GM15510 (cell line): ENCODE measurements around the gene PPARA.
A peak's percentile ranks its signal among the peaks of the same experiment; 100 is the strongest.

Experiments
- POLR2A ChIP-seq: IDR thresholded peaks from 3 replicates; pipeline ENCODE4 v1.6.1; 2011; ENCODE audit warnings: borderline replicate concordance; ENCODE audit not compliant: insufficient read length; ENCODE audit errors: extremely low read depth

PPARA gene

DNA sequence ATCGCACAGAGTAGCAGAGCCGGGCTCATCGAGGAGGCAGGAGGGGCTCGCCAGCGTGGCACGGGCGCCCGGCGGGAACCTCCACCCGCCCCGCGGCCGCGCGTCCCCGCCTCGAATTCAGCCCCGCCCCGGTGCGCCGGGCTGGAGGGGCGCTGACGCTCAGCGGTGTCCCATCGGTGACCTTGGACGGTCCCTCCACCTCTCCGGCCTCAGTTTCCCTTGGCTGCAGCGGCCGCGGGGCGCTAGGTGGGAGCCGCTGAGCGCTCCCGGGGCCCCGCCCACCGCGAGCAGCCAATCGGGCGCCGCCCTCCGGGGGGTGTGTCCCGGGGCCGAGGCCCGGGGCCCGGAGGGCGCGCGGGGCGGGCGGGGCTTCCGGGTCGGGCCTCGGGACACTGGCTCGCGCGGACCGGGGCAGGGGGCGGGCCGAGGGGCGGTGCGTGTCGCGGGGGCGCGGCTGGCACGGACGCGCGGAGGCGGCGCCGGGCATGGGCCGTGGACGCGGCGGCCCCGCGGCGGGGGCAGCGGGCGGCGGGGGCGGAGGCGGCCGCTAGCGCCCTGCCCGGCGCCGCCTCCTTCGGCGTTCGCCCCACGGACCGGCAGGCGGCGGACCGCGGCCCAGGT, at the start of gene PPARA:
TSS of gene PPARA (plus strand) at position 493 of the 621 bp plus-strand sequence. CDS start 47,858 bp downstream, outside the sequence.
- peak; percentile 29 for TF ChIP-seq POLR2A

GRCh38 chr22:46102159-46102558, 48.2 kb upstream of the PPARA start:
- TF ChIP-seq POLR2A = no peak

GRCh38 chr22:46102752-46103151, 47.6 kb upstream of the PPARA start:
- no peak for TF ChIP-seq POLR2A

DNA sequence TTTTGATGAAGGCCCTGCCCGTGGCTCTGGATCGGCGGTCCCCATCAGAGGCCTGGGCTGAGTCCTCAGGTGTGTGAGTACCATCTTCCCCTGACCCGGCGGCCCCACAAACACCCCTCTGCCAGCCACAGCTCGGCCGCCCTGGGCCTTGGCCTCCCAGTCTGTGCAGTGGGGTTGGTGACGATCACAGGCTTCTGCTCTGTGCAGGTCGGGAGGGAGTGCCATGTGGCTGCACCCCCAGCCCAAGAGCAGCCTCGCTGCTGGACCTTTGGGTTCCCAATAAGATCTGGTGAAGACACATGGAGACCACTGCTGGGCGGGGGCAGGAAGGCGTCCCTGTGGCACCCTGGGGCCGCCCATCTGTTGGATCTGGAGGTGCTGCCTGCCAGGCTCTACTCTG, 47.1 kb upstream of the PPARA start:
- TF ChIP-seq POLR2A = no peak

DNA sequence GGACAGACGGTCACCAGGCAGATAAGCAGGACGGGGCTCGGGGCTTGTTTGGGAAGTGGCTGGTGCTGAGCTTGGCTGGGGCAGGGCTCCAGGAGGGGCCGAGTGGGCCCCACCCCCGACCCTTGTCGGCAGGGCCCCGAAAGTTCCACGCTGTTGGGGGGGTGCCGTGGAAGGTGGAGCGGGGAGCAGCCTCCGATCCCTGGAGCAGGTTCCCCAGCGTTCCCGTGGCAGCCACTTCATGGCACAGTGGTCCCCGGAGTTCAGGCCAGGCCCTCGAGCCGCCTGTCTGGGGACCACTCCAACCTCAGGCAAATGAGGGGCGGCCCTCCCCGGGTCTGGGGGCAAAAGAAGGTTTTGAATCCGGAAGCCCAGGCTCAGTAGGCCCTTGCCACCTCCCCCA, 46.7 kb upstream of the PPARA start:
- no peak for TF ChIP-seq POLR2A

GRCh38 chr22:46104170-46104880, 46.0 kb upstream of the PPARA start:
- TF ChIP-seq POLR2A = no peak

GRCh38 chr22:46104881-46105493, 45.3 kb upstream of the PPARA start:
- TF ChIP-seq POLR2A = no peak

DNA sequence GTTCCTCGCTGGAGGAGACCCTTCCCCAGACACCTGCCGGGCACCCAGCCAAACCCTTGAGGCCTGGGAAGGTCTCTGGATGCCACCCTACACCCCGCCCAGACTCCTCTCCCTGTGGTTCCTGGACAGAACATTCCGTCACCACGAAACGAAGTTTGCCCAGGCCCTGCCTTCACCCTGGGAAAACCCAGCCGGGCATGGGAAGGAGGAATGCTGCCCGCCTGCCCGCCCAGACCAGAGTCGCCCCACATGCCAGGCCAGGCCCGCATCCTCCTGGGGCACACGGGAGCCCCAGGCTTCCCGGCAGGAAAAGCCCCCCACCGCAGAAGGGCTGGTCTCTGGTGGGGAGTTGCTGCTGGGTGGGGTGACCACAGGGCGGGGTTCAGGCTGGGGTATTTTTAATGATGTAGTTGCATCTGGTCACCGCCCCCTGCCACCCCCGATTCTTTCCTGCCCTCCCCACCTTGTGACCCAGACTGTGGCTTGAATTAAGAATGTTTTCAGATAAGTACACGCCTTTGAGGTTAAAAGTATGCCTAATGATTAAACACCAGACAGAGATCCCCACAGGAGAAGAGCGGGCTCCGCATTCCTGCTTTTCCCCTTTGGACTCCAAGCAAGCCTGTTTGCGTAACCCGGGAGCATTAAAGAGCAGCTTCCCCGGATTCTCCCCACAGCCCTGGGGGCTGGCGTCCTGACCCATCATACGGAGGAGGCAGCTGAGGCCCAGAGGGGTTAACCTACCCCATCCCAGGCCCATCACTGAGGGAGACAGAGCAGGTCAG, 44.6 kb upstream of the PPARA start:
- TF ChIP-seq POLR2A = no peak

- TF ChIP-seq POLR2A = no peak
Observed at GRCh38 chr22:46106279-46107022, 43.9 kb upstream of the PPARA start.

DNA sequence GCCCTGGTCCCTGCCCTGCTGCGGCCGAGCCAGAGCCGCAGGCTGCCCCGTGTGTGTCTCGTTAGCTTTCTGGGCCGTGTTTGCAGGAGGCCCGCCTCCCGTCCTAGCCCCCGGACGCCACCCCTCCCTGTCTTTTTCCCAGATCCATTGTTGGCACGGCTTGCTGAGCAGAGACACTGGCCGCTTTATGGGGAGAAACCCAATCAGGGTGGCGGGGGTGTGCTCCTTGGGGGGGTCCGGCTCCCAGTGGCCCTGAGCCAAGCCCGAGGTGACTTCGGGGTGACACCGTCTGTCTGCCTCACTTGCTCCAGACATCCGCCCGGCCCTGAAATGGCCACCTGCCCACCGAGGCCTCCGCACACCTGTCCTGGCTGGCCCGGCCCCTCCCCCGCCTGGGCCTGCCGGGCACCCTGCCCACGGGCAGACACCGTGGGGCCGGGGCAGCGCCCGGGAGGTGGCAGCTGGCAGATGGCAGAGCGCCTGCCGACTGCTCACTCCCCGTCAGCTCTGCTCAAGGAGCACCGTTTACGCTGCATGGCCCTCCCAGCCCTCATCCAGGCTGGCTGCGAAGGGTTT, 43.1 kb upstream of the PPARA start:
- no peak for TF ChIP-seq POLR2A

GRCh38 chr22:46107753-46108563, 42.4 kb upstream of the PPARA start:
- TF ChIP-seq POLR2A = no peak

DNA sequence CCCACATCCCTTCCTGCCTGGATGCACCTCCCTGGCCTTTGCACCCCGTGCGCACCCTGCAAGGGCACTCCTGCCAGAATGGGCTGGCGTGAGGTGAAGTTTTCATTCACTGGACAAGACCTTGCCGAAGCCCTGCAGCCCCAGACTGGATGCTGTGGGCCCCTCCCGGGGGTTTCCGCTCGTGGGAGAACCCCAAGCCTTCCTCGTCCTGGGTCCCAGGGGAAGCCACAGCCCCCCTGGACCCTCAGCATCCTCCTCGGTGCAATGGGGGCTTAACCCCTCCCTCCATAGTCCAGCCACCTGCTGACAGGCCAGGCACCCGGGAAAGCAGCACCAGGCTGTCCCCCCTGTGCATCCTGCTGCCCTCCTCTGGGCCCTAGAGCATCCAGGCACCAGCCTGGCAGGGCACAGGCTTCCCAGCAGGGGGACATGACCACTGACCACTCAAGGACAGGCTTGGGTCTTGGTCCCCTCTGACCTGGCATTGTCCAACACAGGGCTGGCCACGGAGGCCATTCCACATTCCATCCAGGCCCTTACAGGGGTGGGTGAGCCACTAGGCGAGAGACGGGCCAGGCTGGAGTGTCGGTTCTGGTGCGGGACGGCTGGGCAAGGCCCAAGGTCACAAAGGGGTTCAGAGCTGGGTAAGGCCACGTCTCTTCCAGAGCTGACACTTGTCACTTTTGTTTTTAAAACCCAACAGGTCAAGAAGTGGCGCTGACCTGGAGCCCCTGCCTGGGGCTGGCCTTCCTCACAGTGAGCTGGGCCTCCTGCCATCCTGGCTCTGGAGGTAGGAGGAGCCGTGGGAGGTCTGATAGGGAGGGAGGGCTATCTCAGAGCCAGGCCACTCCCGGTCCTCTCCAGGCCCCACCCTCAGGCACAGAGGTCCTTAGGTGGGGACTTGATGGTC, 41.5 kb upstream of the PPARA start:
- TF ChIP-seq POLR2A = no peak
